KOPT-K1 (cell line): ENCODE results near the gene TNIP1.

Experiments
- H3K27ac ChIP-seq: fragments of 200-600 bp; sonication (generic); 2 replicates; pipeline ENCODE4 v1.5.1; 2016; ENCODE audit warnings: antibody characterized with exemption, mild to moderate bottlenecking, low read depth, low read length; ENCODE audit not compliant: poor library complexity, severe bottlenecking
- H3K36me3 ChIP-seq: fragments of 200-600 bp; sonication (generic); 2 replicates; pipeline ENCODE4 v1.5.1; 2017; ENCODE audit warnings: antibody characterized with exemption, mild to moderate bottlenecking, low read length, moderate library complexity; ENCODE audit not compliant: insufficient read depth
- H3K9me3 ChIP-seq: fragments of 200-600 bp; sonication (generic); 2 replicates; pipeline ENCODE4 v1.5.1; 2017; ENCODE audit warnings: antibody characterized with exemption, low read length, mild to moderate bottlenecking; ENCODE audit not compliant: insufficient read depth, poor library complexity, severe bottlenecking

TNIP1 gene

GRCh38 chr5:151053796-151054462 is 26.9 kb downstream of the TNIP1 start:
- no peak overlapping the region for H3K27ac ChIP-seq
- H3K9me3 ChIP-seq = no peaks in the 10 kb centered on the region
- peaks cover 89% of the 10 kb centered on the region for H3K36me3 ChIP-seq

GRCh38 chr5:151052836-151053235 is 28.0 kb downstream of the TNIP1 start:
- Histone ChIP-seq H3K27ac (no peak overlapping the region), H3K36me3 (peaks cover 89% of the 10 kb centered on the region), H3K9me3 (no peaks in the 10 kb centered on the region)

GRCh38 chr5:151051931-151052608 is 28.8 kb downstream of the TNIP1 start:
- Histone ChIP-seq H3K9me3 (no peaks in the 10 kb centered on the region), H3K27ac (no peak overlapping the region), H3K36me3 (peaks cover 90% of the 10 kb centered on the region)

GRCh38 chr5:151051066-151051930 is 29.5 kb downstream of the TNIP1 start:
- Histone ChIP-seq H3K27ac (no peak overlapping the region), H3K9me3 (no peaks in the 10 kb centered on the region), H3K36me3 (peaks cover 90% of the 10 kb centered on the region)

GRCh38 chr5:151048526-151048925 is 32.3 kb downstream of the TNIP1 start:
- Histone ChIP-seq H3K36me3 (peaks cover 89% of the 10 kb centered on the region), H3K9me3 (no peaks in the 10 kb centered on the region), H3K27ac (no peak overlapping the region)

GRCh38 chr5:151047814-151048425 is 32.9 kb downstream of the TNIP1 start:
- H3K27ac ChIP-seq = no peak overlapping the region
- H3K9me3 ChIP-seq = no peaks in the 10 kb centered on the region
- H3K36me3 ChIP-seq = peaks cover 91% of the 10 kb centered on the region

- H3K36me3 ChIP-seq = peaks cover 97% of the 10 kb centered on the region
- H3K27ac ChIP-seq = no peak overlapping the region
Measured at GRCh38 chr5:151042453-151043093, 38.3 kb downstream of the TNIP1 start.

GRCh38 chr5:151041577-151042268 is 39.1 kb downstream of the TNIP1 start:
- H3K9me3 ChIP-seq = no peaks in the 10 kb centered on the region
- H3K27ac ChIP-seq = no peak overlapping the region
- H3K36me3 ChIP-seq = peaks cover 97% of the 10 kb centered on the region

More at GRCh38 chr5:151042453-151043093, 38.3 kb downstream of the TNIP1 start:
- no peaks in the 10 kb centered on the region for H3K9me3 ChIP-seq

GRCh38 chr5:151040211-151040747 is 40.6 kb downstream of the TNIP1 start:
- Histone ChIP-seq H3K36me3 (peaks cover 99% of the 10 kb centered on the region), H3K9me3 (no peaks in the 10 kb centered on the region), H3K27ac (no peak overlapping the region)

GRCh38 chr5:151039665-151040064 is 41.2 kb downstream of the TNIP1 start:
- Histone ChIP-seq H3K36me3 (peaks cover 99% of the 10 kb centered on the region), H3K27ac (no peak overlapping the region), H3K9me3 (no peaks in the 10 kb centered on the region)

- Histone ChIP-seq H3K9me3 (no peaks in the 10 kb centered on the region), H3K36me3 (peaks cover 100% of the 10 kb centered on the region), H3K27ac (no peak overlapping the region)
Measured at GRCh38 chr5:151038801-151039238, 42.0 kb downstream of the TNIP1 start.

GRCh38 chr5:151038412-151038745 is 42.5 kb downstream of the TNIP1 start:
- no peak overlapping the region for H3K27ac ChIP-seq
- H3K9me3 ChIP-seq = no peaks in the 10 kb centered on the region
- peaks cover 100% of the 10 kb centered on the region for H3K36me3 ChIP-seq

- Histone ChIP-seq H3K36me3 (peaks cover 100% of the 10 kb centered on the region), H3K27ac (no peak overlapping the region), H3K9me3 (no peaks in the 10 kb centered on the region)
Measured at GRCh38 chr5:151037561-151038411, 43.0 kb downstream of the TNIP1 start.
